Mesendoderm (in vitro differentiated cells): Measurements from ENCODE around the gene GCNT2.

ENCODE experiments used
- DNase-seq: peaks from one replicate; pipeline ENCODE4 v3.0.0; 2013
- H2AK5ac ChIP-seq: 2 replicates; pipeline ENCODE4 v1.6.1; 2013; ENCODE audit warnings: low read length, inconsistent platforms
- H2BK120ac ChIP-seq: 2 replicates; pipeline ENCODE4 v1.6.1; 2013; ENCODE audit warnings: low read depth, mild to moderate bottlenecking, low read length, moderate library complexity, mixed read lengths
- H2BK15ac ChIP-seq: replicated peaks from 2 replicates; pipeline ENCODE4 v1.6.1; 2013; ENCODE audit warnings: low read depth, mild to moderate bottlenecking, moderate library complexity
- H2BK5ac ChIP-seq: 2 replicates; pipeline ENCODE4 v1.6.1; 2013; ENCODE audit warnings: low read length, inconsistent platforms
- H3K18ac ChIP-seq: 2 replicates; pipeline ENCODE4 v1.6.1; 2013; ENCODE audit warnings: mild to moderate bottlenecking, low read length, mixed read lengths
- H3K23ac ChIP-seq: one replicate; pipeline ENCODE4 v1.6.1; 2013; ENCODE audit warnings: low read length
- H3K27ac ChIP-seq: 2 replicates; pipeline ENCODE4 v1.5.1; 2013; ENCODE audit warnings: low read depth, mild to moderate bottlenecking, inconsistent platforms, low read length, moderate library complexity
- H3K27me3 ChIP-seq: 2 replicates; pipeline ENCODE4 v1.6.1; 2013; ENCODE audit warnings: low read length, control low read depth, mild to moderate bottlenecking, inconsistent platforms; ENCODE audit not compliant: insufficient read depth, poor library complexity
- H3K36me3 ChIP-seq: 2 replicates; pipeline ENCODE4 v1.6.1; 2013; ENCODE audit warnings: low read length, inconsistent platforms; ENCODE audit not compliant: control insufficient read depth, insufficient read depth
- H3K4ac ChIP-seq: one replicate; pipeline ENCODE4 v1.6.1; 2013; ENCODE audit warnings: low read depth, mild to moderate bottlenecking, low read length, moderate library complexity
- H3K4me1 ChIP-seq: 2 replicates; pipeline ENCODE4 v1.6.1; 2013; ENCODE audit warnings: low read depth, low read length, inconsistent platforms; ENCODE audit not compliant: control insufficient read depth
- H3K4me2 ChIP-seq: 2 replicates; pipeline ENCODE4 v1.6.1; 2013; ENCODE audit warnings: low read length
- H3K4me3 ChIP-seq: 2 replicates; pipeline ENCODE4 v1.5.1; 2013; ENCODE audit warnings: mild to moderate bottlenecking, low read length
- H3K56ac ChIP-seq: one replicate; pipeline ENCODE4 v1.6.1; 2013; ENCODE audit warnings: low read length
- H3K79me1 ChIP-seq: 2 replicates; pipeline ENCODE4 v1.6.1; 2013; ENCODE audit warnings: low read length, inconsistent platforms
- H3K79me2 ChIP-seq: 2 replicates; pipeline ENCODE4 v1.6.1; 2013; ENCODE audit warnings: mild to moderate bottlenecking, low read length; ENCODE audit not compliant: control insufficient read depth, insufficient read depth
- H3K9ac ChIP-seq: 2 replicates; pipeline ENCODE4 v1.6.1; 2013; ENCODE audit warnings: low read length, inconsistent platforms
- H4K5ac ChIP-seq: one replicate; pipeline ENCODE4 v1.6.1; 2013; ENCODE audit warnings: low read length
- H4K8ac ChIP-seq: one replicate; pipeline ENCODE4 v1.6.1; 2013; ENCODE audit warnings: low read depth, mild to moderate bottlenecking, control low read depth, low read length, moderate library complexity
- WGBS: extraction: QIAGEN DNeasy Blood & Tissue Kit; methylation state at CpG from one replicate; pipeline ENCODE4 v1.1.7; 2013; ENCODE audit warnings: low lambda C conversion rate, missing lambda C conversion rate; ENCODE audit not compliant: insufficient coverage; ENCODE audit errors: extremely low coverage; 5-methylcytosine and 5-hydroxymethylcytosine counted together

GCNT2 gene

GRCh38 chr6:10507715-10508114, 13.4 kb upstream of the GCNT2 start:
- Histone ChIP-seq H3K27me3 (no peaks in the 10 kb centered on the region), H3K9ac (no peak overlapping the region), H3K18ac (no peak overlapping the region), H2BK120ac (no peak overlapping the region), H3K27ac (no peak overlapping the region), H2BK5ac (no peak overlapping the region), H3K4me1 (no peaks in the 10 kb centered on the region), H3K79me2 (no peaks in the 10 kb centered on the region), H3K4me3 (no peak overlapping the region), H3K79me1 (no peaks in the 10 kb centered on the region), H4K5ac (no peak overlapping the region), H2BK15ac (no peak overlapping the region), H3K4ac (no peak overlapping the region), H2AK5ac (no peak overlapping the region), H3K4me2 (no peak overlapping the region), H3K56ac (no peak overlapping the region), H3K36me3 (no peaks in the 10 kb centered on the region), H4K8ac (no peak overlapping the region), H3K23ac (no peak overlapping the region)
- WGBS = no CpG with 5 or more reads among the region's 5 CpGs
- no peak for DNase-seq

DNA sequence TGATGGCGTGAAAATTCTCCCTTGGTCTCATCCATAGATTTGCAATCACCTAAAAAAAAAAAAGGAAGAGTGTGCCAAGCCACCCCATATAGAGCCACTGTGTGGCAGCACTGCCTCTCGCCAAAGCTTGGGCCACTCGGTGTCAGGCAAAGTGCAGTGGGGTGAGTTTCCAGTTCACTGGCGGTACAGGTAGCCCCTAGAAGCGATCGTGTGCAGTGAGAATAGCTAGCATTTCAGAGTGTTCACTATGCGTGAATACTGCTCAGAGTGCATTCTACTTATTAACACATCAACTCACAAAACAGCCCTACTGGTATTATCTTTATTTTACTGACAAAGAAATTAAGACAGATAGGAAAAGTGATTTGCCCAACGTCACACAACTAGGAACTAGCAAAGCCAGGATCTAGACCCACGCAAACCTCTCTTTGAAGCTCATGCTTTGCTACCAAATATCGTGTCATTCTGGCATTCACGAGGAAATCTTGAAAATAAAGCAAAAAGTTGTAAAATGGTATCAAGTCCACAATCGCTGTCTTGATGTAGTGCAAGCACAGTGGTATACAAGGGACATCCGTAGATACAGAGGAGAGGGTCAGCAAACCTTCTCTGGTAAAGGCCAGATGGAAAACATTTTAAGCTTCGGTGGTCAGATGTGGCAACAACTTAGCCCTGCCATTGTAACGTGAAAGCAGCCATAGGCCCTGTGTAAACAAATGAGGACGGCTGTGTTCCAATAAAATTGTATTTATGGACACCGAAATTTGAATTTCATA, 10.4 kb upstream of the GCNT2 start:
- no CpG with 5 or more reads among the region's 17 CpGs for WGBS
- Histone ChIP-seq H3K23ac (no peak overlapping the region), H3K27me3 (no peaks in the 10 kb centered on the region), H3K36me3 (no peaks in the 10 kb centered on the region), H3K4me1 (no peaks in the 10 kb centered on the region), H3K18ac (no peak overlapping the region), H3K4me2 (no peak overlapping the region), H3K79me2 (no peaks in the 10 kb centered on the region), H2BK120ac (no peak overlapping the region), H2BK15ac (no peak overlapping the region), H3K4me3 (no peak overlapping the region), H3K79me1 (no peaks in the 10 kb centered on the region), H3K9ac (no peak overlapping the region), H3K56ac (no peak overlapping the region), H2AK5ac (no peak overlapping the region), H3K4ac (no peak overlapping the region), H3K27ac (no peak overlapping the region), H4K8ac (no peak overlapping the region), H2BK5ac (no peak overlapping the region), H4K5ac (no peak overlapping the region)
- peak; percentile 79 for DNase-seq

DNA sequence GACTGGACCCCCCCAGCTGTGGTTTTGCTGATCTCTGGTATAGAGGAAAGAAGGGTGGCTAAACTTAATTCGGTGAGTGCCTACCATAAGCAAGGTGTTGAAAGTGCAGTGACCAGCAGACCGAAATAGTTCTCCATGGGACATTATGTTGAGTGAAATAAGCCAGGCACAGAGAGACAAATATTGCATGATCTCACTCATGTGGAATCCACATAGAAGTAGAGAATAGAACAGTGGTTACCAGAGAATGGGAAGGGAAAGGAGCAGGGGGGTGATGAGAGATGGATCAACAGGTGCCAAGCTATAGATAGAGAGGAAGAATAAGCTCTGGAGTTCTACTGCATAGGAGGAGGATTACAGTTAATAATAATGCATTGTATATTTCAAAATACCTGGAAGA, 9.7 kb upstream of the GCNT2 start:
- no peak overlapping the region for H4K8ac ChIP-seq

GRCh38 chr6:10513544-10513943, 7.6 kb upstream of the GCNT2 start:
- no peak overlapping the region for H2BK5ac ChIP-seq
- H3K27ac ChIP-seq = no peak overlapping the region
- H3K4ac ChIP-seq = no peak overlapping the region
- H3K27me3 ChIP-seq = no peaks in the 10 kb centered on the region
- no peaks in the 10 kb centered on the region for H3K4me1 ChIP-seq
- no peak overlapping the region for H2BK120ac ChIP-seq
- no peaks in the 10 kb centered on the region for H3K79me2 ChIP-seq
- H3K56ac ChIP-seq = no peak overlapping the region
- H3K23ac ChIP-seq = no peak overlapping the region
- H3K79me1 ChIP-seq = no peaks in the 10 kb centered on the region
- H3K4me3 ChIP-seq = no peak overlapping the region
- no peak for DNase-seq
- no peak overlapping the region for H3K4me2 ChIP-seq
- H3K9ac ChIP-seq = no peak overlapping the region
- H4K8ac ChIP-seq = no peak overlapping the region
- no peak overlapping the region for H4K5ac ChIP-seq
- H3K36me3 ChIP-seq = no peaks in the 10 kb centered on the region
- WGBS = no CpG with 5 or more reads among the region's 2 CpGs
- H2BK15ac ChIP-seq = no peak overlapping the region
- no peak overlapping the region for H3K18ac ChIP-seq
- no peak overlapping the region for H2AK5ac ChIP-seq

More for the DNA sequence above, 9.7 kb upstream of the GCNT2 start:
- Histone ChIP-seq H3K4ac (no peak overlapping the region), H4K5ac (no peak overlapping the region), H3K18ac (no peak overlapping the region), H2AK5ac (no peak overlapping the region), H3K23ac (no peak overlapping the region), H3K27me3 (no peaks in the 10 kb centered on the region), H3K4me3 (no peak overlapping the region), H2BK15ac (no peak overlapping the region), H2BK120ac (no peak overlapping the region), H3K4me1 (no peaks in the 10 kb centered on the region), H3K27ac (no peak overlapping the region), H3K56ac (no peak overlapping the region), H3K9ac (no peak overlapping the region), H3K4me2 (no peak overlapping the region), H2BK5ac (no peak overlapping the region), H3K79me2 (no peaks in the 10 kb centered on the region), H3K36me3 (no peaks in the 10 kb centered on the region), H3K79me1 (no peaks in the 10 kb centered on the region)
- WGBS = no CpG with 5 or more reads among the region's 2 CpGs
- no peak for DNase-seq

GRCh38 chr6:10514049-10514780, 6.9 kb upstream of the GCNT2 start:
- H3K23ac ChIP-seq = no peak overlapping the region
- H3K79me1 ChIP-seq = no peaks in the 10 kb centered on the region
- no peak for DNase-seq
- H4K5ac ChIP-seq = no peak overlapping the region
- no peak overlapping the region for H3K27ac ChIP-seq
- no peaks in the 10 kb centered on the region for H3K4me1 ChIP-seq
- no peak overlapping the region for H3K18ac ChIP-seq
- no peak overlapping the region for H2BK5ac ChIP-seq
- H2BK120ac ChIP-seq = peak overlapping the region; percentile 45
- H3K27me3 ChIP-seq = no peaks in the 10 kb centered on the region
- no peak overlapping the region for H3K9ac ChIP-seq
- H3K56ac ChIP-seq = no peak overlapping the region
- WGBS = no CpG with 5 or more reads among the region's 15 CpGs
- no peak overlapping the region for H4K8ac ChIP-seq
- no peak overlapping the region for H3K4ac ChIP-seq
- no peak overlapping the region for H2BK15ac ChIP-seq
- no peak overlapping the region for H2AK5ac ChIP-seq
- no peaks in the 10 kb centered on the region for H3K79me2 ChIP-seq
- H3K4me3 ChIP-seq = no peak overlapping the region
- no peaks in the 10 kb centered on the region for H3K36me3 ChIP-seq
- H3K4me2 ChIP-seq = no peak overlapping the region
